Loucy (cell line): ENCODE data around the gene PSMD12.

Experiments
- H2AFZ ChIP-seq: fragments of 200-600 bp; sonication (generic); 2 replicates; pipeline ENCODE4 v1.6.0; 2016; ENCODE audit warnings: antibody characterized with exemption, mild to moderate bottlenecking, low read length, moderate library complexity
- H3F3A ChIP-seq: fragments of 200-600 bp; 2 replicates; pipeline ENCODE4 v1.6.0; 2016; ENCODE audit warnings: antibody characterized with exemption, low read depth, mild to moderate bottlenecking
- H3K27me3 ChIP-seq: fragments of 200-600 bp; sonication (generic); 2 replicates; pipeline ENCODE4 v1.6.1; 2014; ENCODE audit warnings: low read length, mild to moderate bottlenecking; ENCODE audit not compliant: insufficient read depth, poor library complexity, severe bottlenecking
- H3K36me3 ChIP-seq: fragments of 200-600 bp; sonication (generic); 2 replicates; pipeline ENCODE4 v1.6.1; 2016; ENCODE audit warnings: low read length; ENCODE audit not compliant: insufficient read depth
- H3K4me1 ChIP-seq: fragments of 200-600 bp; sonication (generic); 2 replicates; pipeline ENCODE4 v1.5.1; 2014; ENCODE audit warnings: low read length, mild to moderate bottlenecking; ENCODE audit not compliant: insufficient read depth, poor library complexity, severe bottlenecking
- H3K4me2 ChIP-seq: fragments of 200-600 bp; sonication (generic); 2 replicates; pipeline ENCODE4 v1.6.0; 2014; ENCODE audit warnings: antibody characterized with exemption, low read length, low read depth, mild to moderate bottlenecking; ENCODE audit not compliant: poor library complexity, severe bottlenecking
- H3K4me3 ChIP-seq: fragments of 200-600 bp; sonication (generic); 2 replicates; pipeline ENCODE4 v1.5.1; 2014; ENCODE audit warnings: low read length, mild to moderate bottlenecking, mixed read lengths; ENCODE audit not compliant: poor library complexity, severe bottlenecking
- H3K79me2 ChIP-seq: fragments of 200-600 bp; sonication (generic); 2 replicates; pipeline ENCODE4 v1.6.1; 2014; ENCODE audit warnings: low read length; ENCODE audit not compliant: insufficient read depth
- H3K9ac ChIP-seq: fragments of 200-600 bp; sonication (generic); 2 replicates; pipeline ENCODE4 v1.6.0; 2014; ENCODE audit warnings: mild to moderate bottlenecking, low read depth, low read length, moderate library complexity; ENCODE audit not compliant: poor library complexity, severe bottlenecking
- H3K9me2 ChIP-seq: fragments of 200-600 bp; sonication (generic); replicated peaks from 2 replicates; pipeline ENCODE4 v1.6.1; 2016; ENCODE audit warnings: low read depth, low read length, mixed read lengths
- H3K9me3 ChIP-seq: fragments of 200-600 bp; sonication (generic); 2 replicates; pipeline ENCODE4 v1.6.1; 2014; ENCODE audit warnings: mild to moderate bottlenecking, antibody characterized with exemption, low read length, low read depth; ENCODE audit not compliant: insufficient read depth
- H4K20me1 ChIP-seq: fragments of 200-600 bp; sonication (generic); 2 replicates; pipeline ENCODE4 v1.6.0; 2014; ENCODE audit warnings: antibody characterized with exemption, low read length, mild to moderate bottlenecking; ENCODE audit not compliant: insufficient read depth, poor library complexity, severe bottlenecking
- CTCF ChIP-seq: fragments of 200-600 bp; sonication (generic); conservative IDR thresholded peaks from 2 replicates; pipeline ENCODE4 v1.5.1; 2014; ENCODE audit warnings: mild to moderate bottlenecking, antibody characterized with exemption, low read length
- EZH2phosphoT487 ChIP-seq: fragments of 200-600 bp; IDR thresholded peaks from 2 replicates; pipeline ENCODE4 v1.6.1; 2018; ENCODE audit warnings: antibody characterized with exemption, mild to moderate bottlenecking, moderate library complexity, borderline replicate concordance

PSMD12 gene

GRCh38 chr17:67364847-67365737 is 1.3 kb downstream of the PSMD12 start:
- H4K20me1 ChIP-seq: peaks cover 60% of the 10 kb centered on the region

GRCh38 chr17:67362173-67362572 is 4.2 kb downstream of the PSMD12 start:
- peaks cover 62% of the 10 kb centered on the region for H3K4me1 ChIP-seq
- H3K9ac ChIP-seq: no peak overlapping the region
- H3K79me2 ChIP-seq: peaks cover 93% of the 10 kb centered on the region
- peaks cover 2% of the 10 kb centered on the region; the same call in 1 of the 2 replicates for H3F3A ChIP-seq
- peak overlapping the region; percentile 99 for H3K4me3 ChIP-seq
- no peaks in the 10 kb centered on the region for H3K9me3 ChIP-seq
- peaks cover 17% of the 10 kb centered on the region; the same call in 1 of the 2 replicates for H3K36me3 ChIP-seq
- TF ChIP-seq EZH2phosphoT487 (no peak), CTCF (no peak)
- no peaks in the 10 kb centered on the region for H3K27me3 ChIP-seq
- H3K9me2 ChIP-seq: no peaks in the 10 kb centered on the region
- peaks cover 89% of the 10 kb centered on the region for H4K20me1 ChIP-seq
- no peak overlapping the region for H2AFZ ChIP-seq
- peak overlapping the region; percentile 98 for H3K4me2 ChIP-seq

More at GRCh38 chr17:67364847-67365737, 1.3 kb downstream of the PSMD12 start:
- Histone ChIP-seq H2AFZ (no peak overlapping the region), H3K9me3 (no peaks in the 10 kb centered on the region), H3K4me3 (peak overlapping the region; percentile 99), H3K4me2 (peak overlapping the region; percentile 98), H3K27me3 (no peaks in the 10 kb centered on the region), H3K9me2 (no peaks in the 10 kb centered on the region), H3K79me2 (peaks cover 63% of the 10 kb centered on the region), H3K4me1 (peaks cover 46% of the 10 kb centered on the region), H3F3A (peaks cover 2% of the 10 kb centered on the region; the same call in 1 of the 2 replicates), H3K36me3 (peaks cover 6% of the 10 kb centered on the region; the same call in 1 of the 2 replicates), H3K9ac (peak overlapping the region; percentile 90)
- no peak for TF ChIP-seq EZH2phosphoT487

- Histone ChIP-seq H3K79me2 (peaks cover 95% of the 10 kb centered on the region), H3K4me1 (peaks cover 57% of the 10 kb centered on the region), H3K9me2 (no peaks in the 10 kb centered on the region), H2AFZ (no peak overlapping the region), H3K4me2 (peak overlapping the region; percentile 98), H3K9me3 (no peaks in the 10 kb centered on the region), H3K9ac (no peak overlapping the region), H3F3A (peaks cover 2% of the 10 kb centered on the region; the same call in 1 of the 2 replicates), H4K20me1 (peaks cover 91% of the 10 kb centered on the region), H3K27me3 (no peaks in the 10 kb centered on the region), H3K36me3 (peaks cover 27% of the 10 kb centered on the region; the same call in 1 of the 2 replicates), H3K4me3 (peak overlapping the region; percentile 40)
- TF ChIP-seq EZH2phosphoT487 (no peak), CTCF (no peak)
Measured at GRCh38 chr17:67360880-67361279, 5.5 kb downstream of the PSMD12 start.
